GM18498 (cell line): ENCODE measurements around the gene ZP3.
A peak's percentile ranks its signal among the peaks of the same experiment; 100 is the strongest.
"Not testable (repeated sequence)": the region's sequence is repeated elsewhere in the genome, so short reads cannot be mapped to it uniquely, and the experiment has no call there.

ENCODE experiments used
- ATAC-seq: cut with Tn5 transposase; IDR thresholded peaks from one replicate; pipeline ENCODE4 v1.9.1; 2021; ENCODE audit warnings: mild to moderate bottlenecking, moderate library complexity; ENCODE audit not compliant: unreplicated experiment

ZP3 gene

GRCh38 chr7:76480403-76481253 is 55.9 kb downstream of the ZP3 start:
- not testable (repeated sequence) for ATAC-seq

- not testable (repeated sequence) for ATAC-seq
These were observed 57.9 kb downstream of the ZP3 start for GRCh38 chr7:76482660-76483059.

- not testable (repeated sequence) for ATAC-seq
These were observed 58.3 kb downstream of the ZP3 start for GRCh38 chr7:76483081-76483480.

- not testable (repeated sequence) for ATAC-seq
These were observed 59.7 kb downstream of the ZP3 start for GRCh38 chr7:76484456-76484855.

- peak; percentile 16 for ATAC-seq
These were observed 61.3 kb downstream of the ZP3 start for GRCh38 chr7:76485822-76486610.

GRCh38 chr7:76486618-76487017 is 61.9 kb downstream of the ZP3 start:
- peak; percentile 99 for ATAC-seq

GRCh38 chr7:76487969-76488368 is 63.2 kb downstream of the ZP3 start:
- not testable (repeated sequence) for ATAC-seq
